Prostate gland (tissue), 2 donors: Measurements from ENCODE around the gene HDAC4. TPM values are rescaled to one million over a fixed set of nuclear protein-coding genes. Genes with fewer than 3 reads are reported as not detected.

Experiments
- DNase-seq: peaks from one replicate; pipeline ENCODE4 v3.0.0-alpha.2; 2019; ENCODE audit warnings: low spot score
- H3K27ac ChIP-seq, 2 donors: fragments of 200-600 bp; sonication (generic); 2 replicates each; pipeline ENCODE4 v1.5.1; 2017 to 2019
- H3K27me3 ChIP-seq: fragments of 200-600 bp; sonication (generic); replicated peaks from 2 replicates; pipeline ENCODE4 v1.5.1; 2019; ENCODE audit not compliant: insufficient read depth
- H3K36me3 ChIP-seq, 2 donors: fragments of 200-600 bp; sonication (generic); 1 replicate in 1 of 2; 2 replicates in 1 of 2; pipeline versions ENCODE4 v1.5.1 to v1.8.1; 2017 to 2019
- H3K4me1 ChIP-seq: fragments of 200-600 bp; sonication (generic); replicated peaks from 2 replicates; pipeline ENCODE4 v1.5.1; 2019
- H3K4me3 ChIP-seq, 2 donors: fragments of 200-600 bp; sonication (generic); 2 replicates each; pipeline ENCODE4 v1.5.1; 2017 to 2019
- H3K9me3 ChIP-seq: fragments of 200-600 bp; sonication (generic); 2 replicates; pipeline ENCODE4 v1.5.1; 2017
- CTCF ChIP-seq, 4 experiments: fragments of 200-600 bp in 2 of 4; fragments of 450-650 bp in 2 of 4; sonication (generic) in 2 of 4; IDR thresholded peaks; 1 replicate in 3 of 4; 2 replicates in 1 of 4; pipeline ENCODE4 v1.5.1; 2016 to 2019; ENCODE audit warnings: antibody characterized with exemption in 4 of 4, mild to moderate bottlenecking in 2 of 4, moderate library complexity in 2 of 4
- POLR2A ChIP-seq: fragments of 450-650 bp; IDR thresholded peaks from one replicate; pipeline ENCODE4 v1.6.1; 2016; ENCODE audit warnings: antibody characterized with exemption, mild to moderate bottlenecking
- POLR2AphosphoS5 ChIP-seq: sonication (generic); formaldehyde crosslinking; IDR thresholded peaks from one replicate; pipeline ENCODE4 v1.6.1; 2017; ENCODE audit warnings: antibody characterized with exemption
- WGBS: methylation state at CpG from one replicate; pipeline ENCODE4 v1.1.5; 2018; 5-methylcytosine and 5-hydroxymethylcytosine counted together
- intact Hi-C: fragments of 100-400 bp; cut with DNase I; formaldehyde crosslinking; loops from one replicate; pipeline ENCODE4 v1.14.2; 2022
- total RNA-seq, 2 donors: library from RNA; depleted of rRNA; stranded (reverse); fragments of >200 nt; gene quantifications; one replicate each; pipeline ENCODE4 v1.1.0, GENCODE V29; 2016

The HDAC4 gene
- total RNA-seq, 2 donors from 2014 or later = 41.8 to 44.2 TPM

- Histone ChIP-seq H3K27me3 (no peaks in the 10 kb centered on the region), H3K4me3 (no peak overlapping the region)
- WGBS = 86% methylated on average over 29 of the region's 30 CpGs
Observed at GRCh38 chr2:239250216-239251081, 150.4 kb downstream of the HDAC4 start.

GRCh38 chr2:239249776-239250175, 151.0 kb downstream of the HDAC4 start:
- Histone ChIP-seq H3K4me3 (no peak overlapping the region), H3K9me3 (no peaks in the 10 kb centered on the region), H3K27me3 (no peaks in the 10 kb centered on the region), H3K36me3 (no peaks in the 10 kb centered on the region), H3K4me1 (no peaks in the 10 kb centered on the region), H3K27ac (no peak overlapping the region)
- DNase-seq = no peak
- TF ChIP-seq POLR2A = no peak
- peak; percentile 10 for TF ChIP-seq POLR2AphosphoS5
- 64% methylated on average over 17 of the region's 17 CpGs for WGBS
- intact Hi-C loops = loop anchor here (10.0 kb wide), 1 partner anchor 105 kb away; no protein-coding TSS in a partner anchor

More at GRCh38 chr2:239250216-239251081, 150.4 kb downstream of the HDAC4 start:
- DNase-seq = no peak
- H3K4me1 ChIP-seq = no peaks in the 10 kb centered on the region
- no peak overlapping the region for H3K27ac ChIP-seq
- intact Hi-C loops = no loop called here
- TF ChIP-seq CTCF (IDR thresholded peaks at IDR 0.05) (no peak), POLR2AphosphoS5 (no peak), POLR2A (no peak)
- H3K9me3 ChIP-seq = no peaks in the 10 kb centered on the region
- H3K36me3 ChIP-seq = no peaks in the 10 kb centered on the region

GRCh38 chr2:239249048-239249447, 151.8 kb downstream of the HDAC4 start:
- TF ChIP-seq POLR2AphosphoS5 = no peak
- no peak for TF ChIP-seq CTCF (IDR thresholded peaks at IDR 0.05)
- no peak for TF ChIP-seq POLR2A
- no peaks in the 10 kb centered on the region for H3K27me3 ChIP-seq
- WGBS = 89% methylated on average over 17 of the region's 17 CpGs
- DNase-seq = no peak
- H3K4me3 ChIP-seq = no peak overlapping the region
- H3K27ac ChIP-seq = no peak overlapping the region
- no peaks in the 10 kb centered on the region for H3K9me3 ChIP-seq
- no peaks in the 10 kb centered on the region for H3K36me3 ChIP-seq
- no peaks in the 10 kb centered on the region for H3K4me1 ChIP-seq
- intact Hi-C loops = loop anchor here (10.0 kb wide), 1 partner anchor 104 kb away; no protein-coding TSS in a partner anchor

- no peak for DNase-seq
- 90% methylated on average over 31 of the region's 31 CpGs for WGBS
- no peak for TF ChIP-seq POLR2AphosphoS5
- Histone ChIP-seq H3K36me3 (no peaks in the 10 kb centered on the region), H3K27me3 (no peaks in the 10 kb centered on the region), H3K4me3 (no peak overlapping the region), H3K9me3 (no peaks in the 10 kb centered on the region), H3K4me1 (no peaks in the 10 kb centered on the region), H3K27ac (no peak overlapping the region)
- intact Hi-C loops = loop anchor here (10.0 kb wide), 1 partner anchor 103 kb away; no protein-coding TSS in a partner anchor
Observed at GRCh38 chr2:239247401-239248245, 153.2 kb downstream of the HDAC4 start.

- 53% methylated on average over 11 of the region's 11 CpGs for WGBS
- intact Hi-C loops = loop anchor here (10.0 kb wide), 1 partner anchor 102 kb away; no protein-coding TSS in a partner anchor
- Histone ChIP-seq H3K4me1 (no peaks in the 10 kb centered on the region), H3K4me3 (peak overlapping the region in 1 of 2 donors; percentile 25), H3K27ac (peak overlapping the region; percentile 53 to 62), H3K9me3 (no peaks in the 10 kb centered on the region), H3K27me3 (no peaks in the 10 kb centered on the region), H3K36me3 (no peaks in the 10 kb centered on the region)
- DNase-seq = no peak
- TF ChIP-seq POLR2AphosphoS5 (no peak), CTCF (IDR thresholded peaks at IDR 0.05) (no peak), POLR2A (no peak)
Observed at GRCh38 chr2:239246723-239247122, 154.1 kb downstream of the HDAC4 start.
